ENCODE data around the gene HSPE1.
"Not testable (repeated sequence)": the region's sequence is repeated elsewhere in the genome, so short reads cannot be mapped to it uniquely, and the experiment has no call there.

HSPE1 gene

GRCh38 chr2:197498937-197499593, 1.1 kb upstream of the HSPE1 start:
- DNase-seq: peak; percentile 78

DNA sequence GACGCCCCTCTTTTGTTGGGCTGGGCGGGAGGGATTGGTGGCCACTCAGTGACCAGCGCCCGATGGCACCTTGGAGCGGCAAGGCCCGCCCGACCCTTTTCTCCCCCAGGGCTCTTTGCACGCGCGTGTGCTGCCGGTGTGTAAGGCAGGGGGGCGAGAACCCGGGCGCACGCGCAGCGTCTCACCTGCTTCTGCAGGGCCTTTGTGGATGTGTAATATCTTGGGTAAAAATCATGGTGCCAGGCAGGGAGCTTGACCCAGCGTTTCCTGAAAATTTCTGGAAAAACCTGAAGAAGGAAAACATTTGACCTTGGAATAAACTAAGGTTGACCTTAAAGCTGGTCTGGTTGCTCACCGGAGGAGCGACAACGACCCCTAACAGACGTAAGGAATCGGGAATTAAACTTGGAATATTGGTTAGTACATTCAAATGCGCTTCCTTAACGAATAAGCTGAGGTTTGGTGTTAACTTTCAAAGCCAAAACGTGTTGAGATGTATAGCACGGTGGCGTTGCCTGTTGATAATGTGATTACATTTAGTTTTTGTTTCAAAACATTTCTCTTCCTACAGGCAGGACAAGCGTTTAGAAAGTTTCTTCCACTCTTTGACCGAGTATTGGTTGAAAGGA, 438 bp downstream of the HSPE1 start:
- DNase-seq: no peak

DNA sequence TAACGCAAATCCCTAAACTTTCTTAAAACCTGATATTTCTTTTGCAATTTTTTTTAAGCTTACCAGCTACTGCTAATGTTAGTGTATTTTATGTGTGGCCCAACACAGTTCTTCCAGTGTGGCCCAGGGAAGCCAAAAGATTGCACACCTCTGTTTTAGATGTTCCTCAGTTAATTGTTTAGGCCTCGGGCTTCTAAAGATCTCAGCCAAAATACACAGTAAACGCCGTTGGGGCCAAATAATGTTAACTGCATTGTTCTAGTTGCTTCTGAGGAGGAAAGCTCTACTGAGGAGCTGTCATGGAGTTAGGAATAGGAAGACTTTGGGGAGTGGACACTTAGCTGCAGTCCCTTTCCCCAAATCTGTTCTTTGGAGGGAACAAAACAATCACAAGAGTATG, 2.0 kb downstream of the HSPE1 start:
- DNase-seq: no peak

DNA sequence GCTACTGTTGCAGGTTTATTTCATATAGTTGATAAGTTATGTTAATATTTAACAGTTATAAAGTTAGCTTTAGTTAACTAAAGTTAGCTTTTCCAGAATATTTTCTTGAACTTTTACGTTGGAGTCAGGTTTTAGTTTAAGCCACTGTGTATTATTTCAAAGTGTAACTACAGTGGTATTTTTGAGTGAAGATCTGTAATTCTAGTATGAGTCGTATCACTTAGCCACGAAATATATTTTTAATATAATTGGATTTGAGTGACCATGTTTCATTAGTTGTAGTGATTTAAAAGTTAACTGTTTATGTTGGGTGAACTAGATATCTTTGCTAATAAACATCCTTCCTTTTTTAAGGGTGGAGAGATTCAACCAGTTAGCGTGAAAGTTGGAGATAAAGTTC, 2.5 kb downstream of the HSPE1 start:
- DNase-seq: no peak

DNA sequence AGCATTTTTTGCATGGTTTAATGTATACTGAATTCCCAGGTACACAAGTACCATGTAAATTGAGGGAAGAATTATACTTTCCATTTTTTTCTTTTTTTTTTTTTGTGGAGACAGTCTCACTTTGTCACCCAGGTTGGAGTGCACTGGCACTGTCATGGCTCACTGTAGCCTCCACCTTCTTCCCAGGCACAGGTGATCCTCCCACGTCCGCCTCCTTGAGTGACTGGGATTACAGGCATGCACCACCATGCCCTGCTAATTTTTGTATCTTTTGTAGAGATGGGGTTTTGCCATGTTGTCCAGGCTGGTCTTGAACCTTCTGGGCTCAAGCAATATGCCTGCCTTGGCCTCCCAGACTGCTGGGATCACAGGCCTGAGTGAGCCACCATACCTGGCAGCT, 3.8 kb downstream of the HSPE1 start:
- no peak for DNase-seq

DNA sequence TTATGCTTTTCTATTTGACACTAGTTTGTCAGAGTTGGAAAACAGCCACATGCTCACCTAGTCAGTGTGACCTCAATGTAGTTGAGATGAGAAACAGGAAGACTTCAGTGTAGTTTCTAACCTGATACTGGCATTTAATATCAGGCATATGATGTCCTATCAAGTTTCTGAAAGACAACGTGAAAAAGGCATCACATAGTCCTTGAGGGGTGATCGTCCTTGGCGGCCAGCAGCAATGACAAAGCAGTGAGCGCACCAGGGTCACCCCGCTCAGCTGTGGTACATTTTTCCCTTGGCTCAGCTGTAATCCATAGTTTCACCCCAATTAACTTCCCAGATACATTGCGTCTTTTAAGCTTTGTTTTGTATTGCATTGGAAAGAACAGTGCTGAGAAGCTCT, 4.3 kb downstream of the HSPE1 start:
- no peak for DNase-seq

DNA sequence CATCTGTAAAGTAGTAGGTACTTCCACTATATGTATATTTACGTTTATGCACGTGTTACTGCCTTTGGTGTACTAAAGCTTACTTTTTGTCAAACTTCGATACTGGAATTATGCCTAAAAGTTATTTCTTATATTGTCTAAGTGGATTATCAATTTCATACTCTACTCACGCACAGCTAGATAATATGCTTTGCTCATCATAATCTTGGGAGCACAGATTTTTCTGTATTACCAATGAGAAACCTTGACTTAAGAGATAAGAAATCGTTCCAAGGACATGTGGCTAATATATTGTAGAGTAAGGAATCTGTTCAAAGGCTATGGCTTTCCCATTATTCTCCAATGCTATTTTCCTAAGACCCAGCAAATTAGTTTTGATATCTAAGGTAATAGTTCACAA, 6.5 kb downstream of the HSPE1 start:
- no peak for DNase-seq

DNA sequence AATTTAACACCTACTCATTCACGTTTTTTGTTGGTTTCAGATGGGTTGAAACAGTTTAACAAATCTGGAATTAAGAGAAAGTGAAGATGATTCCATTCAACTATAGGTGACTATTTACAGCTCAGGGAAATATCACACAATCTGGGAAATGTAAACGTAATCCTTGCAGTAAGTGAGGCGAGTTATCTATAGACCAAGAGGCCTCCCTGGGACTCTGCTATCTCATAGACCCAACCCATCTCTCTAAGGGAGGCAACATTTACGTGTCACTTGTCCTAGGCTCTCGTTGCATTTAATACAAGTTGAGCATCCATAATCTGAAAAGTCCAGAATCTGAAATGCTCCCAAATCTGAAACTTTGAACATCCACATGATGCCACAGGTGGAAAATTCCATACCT, 13.7 kb downstream of the HSPE1 start:
- DNase-seq: no peak

DNA sequence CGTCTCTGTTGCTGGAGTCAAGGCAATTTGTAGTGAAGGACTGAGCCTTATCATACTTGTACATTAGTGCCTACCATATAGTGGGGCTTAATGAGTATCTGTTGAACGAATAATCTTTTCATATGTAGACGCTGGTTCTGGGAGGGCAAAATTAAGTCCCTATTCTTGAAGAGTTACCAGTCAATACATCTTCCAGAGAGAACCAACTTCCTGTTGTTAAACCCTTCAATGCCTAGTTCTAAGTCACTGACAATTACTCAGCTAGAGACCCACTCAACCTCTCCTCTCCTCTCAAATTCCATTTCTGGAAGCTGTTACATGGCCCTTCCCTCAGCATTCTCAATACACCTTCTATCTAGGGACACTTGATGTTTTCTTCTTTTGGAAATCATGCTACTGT, 14.6 kb downstream of the HSPE1 start:
- DNase-seq: no peak

- DNase-seq: no peak
These were observed 15.1 kb downstream of the HSPE1 start for GRCh38 chr2:197515315-197515738.

DNA sequence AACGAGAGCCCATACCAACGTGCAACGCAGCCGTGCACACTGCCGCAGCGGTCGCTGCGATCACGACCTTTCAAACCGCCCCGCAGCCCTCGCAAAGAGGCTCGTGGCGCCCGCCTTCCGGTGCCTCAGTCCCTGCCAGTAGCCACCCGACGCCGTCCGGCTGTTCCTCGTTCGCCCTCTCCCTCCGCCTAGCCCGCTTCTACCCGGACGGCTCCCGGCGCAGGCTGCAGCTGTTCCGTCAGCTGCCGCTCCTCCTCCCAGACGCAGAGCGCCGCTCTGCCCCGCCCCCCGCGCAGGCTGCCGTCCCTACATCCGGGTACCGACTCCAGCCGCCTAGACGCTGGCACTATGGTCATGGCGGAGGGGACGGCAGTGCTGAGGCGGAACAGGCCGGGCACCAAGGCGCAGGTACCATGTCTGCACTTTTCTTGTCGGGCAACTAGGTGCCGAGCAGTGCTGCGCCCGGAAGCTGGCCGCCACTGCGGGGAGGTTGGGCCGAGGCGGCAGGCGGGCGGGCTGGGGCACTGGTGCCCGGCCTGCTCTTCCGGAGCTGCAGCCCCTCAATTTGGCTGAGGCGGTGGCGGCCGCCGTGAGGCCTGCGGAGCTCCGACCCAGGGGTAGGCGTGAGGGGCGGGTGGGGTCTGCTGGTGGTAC, 15.7 kb downstream of the HSPE1 start, which contains the start of gene MOB4:
TSS of gene MOB4 (plus strand) at position 328 of the 654 bp plus-strand sequence. CDS start at position 349, 21 bp downstream.
- peak; percentile 99 for DNase-seq

DNA sequence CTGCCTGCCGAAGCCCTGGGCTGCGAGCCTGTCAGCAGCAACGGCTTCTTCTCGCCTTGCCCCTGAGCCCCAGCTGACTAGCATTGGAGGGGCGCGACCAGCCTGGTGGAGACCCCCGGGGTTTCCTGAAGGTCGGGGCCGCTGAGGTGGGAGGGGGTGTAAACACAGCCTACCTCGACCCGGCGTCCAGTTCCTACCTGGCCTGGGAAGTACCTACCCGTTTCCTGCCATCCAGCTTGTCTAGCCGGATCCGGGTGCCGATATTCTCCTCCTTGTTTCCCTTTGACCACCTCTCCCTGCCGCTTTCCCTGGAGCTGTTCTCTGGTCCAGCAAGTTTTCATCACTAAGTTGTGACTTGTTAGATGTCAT, 16.2 kb downstream of the HSPE1 start:
- no peak for DNase-seq

DNA sequence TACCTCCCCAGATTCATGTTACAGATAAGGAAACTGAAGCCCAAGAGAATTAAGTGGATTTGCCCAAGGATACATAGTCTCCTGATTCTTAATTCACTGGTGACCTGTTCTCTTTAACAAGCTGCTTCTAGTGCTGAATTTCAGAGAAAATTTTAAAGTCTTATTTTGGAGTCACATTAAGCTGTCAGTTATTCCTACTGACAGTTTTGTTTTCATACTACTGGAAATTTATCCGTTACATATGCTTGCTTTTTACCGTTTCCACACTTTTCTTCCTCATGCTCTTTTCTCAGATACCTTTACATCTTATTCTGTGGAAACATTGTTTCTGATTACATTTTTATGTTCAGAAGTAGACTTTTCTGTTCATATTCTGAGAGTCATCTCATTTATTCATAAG, 17.0 kb downstream of the HSPE1 start:
- no peak for DNase-seq

DNA sequence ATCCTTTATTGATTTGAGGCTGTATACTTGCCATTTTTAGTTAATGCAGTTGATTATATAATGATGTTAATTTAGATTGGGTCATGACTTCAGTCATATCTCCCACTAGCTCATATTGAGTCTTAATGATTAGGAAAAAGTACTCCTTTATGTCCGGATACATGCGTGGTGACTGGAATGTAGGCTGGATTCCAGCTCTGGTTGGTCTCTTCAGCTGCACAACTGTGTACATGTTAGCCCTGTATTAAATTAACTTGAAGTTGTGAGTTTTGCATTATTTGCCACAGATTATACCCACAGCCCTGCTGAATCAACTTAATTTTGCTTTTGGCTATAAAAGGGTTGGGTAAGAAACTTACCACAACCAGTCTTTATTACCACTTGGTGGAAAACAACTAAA, 38.2 kb downstream of the HSPE1 start:
- DNase-seq: no peak

GRCh38 chr2:197539734-197540133, 39.6 kb downstream of the HSPE1 start:
- DNase-seq: no peak

GRCh38 chr2:197543206-197543605, 43.0 kb downstream of the HSPE1 start:
- no peak for DNase-seq

- no peak for DNase-seq
These were observed 47.2 kb downstream of the HSPE1 start for GRCh38 chr2:197547163-197547900.

DNA sequence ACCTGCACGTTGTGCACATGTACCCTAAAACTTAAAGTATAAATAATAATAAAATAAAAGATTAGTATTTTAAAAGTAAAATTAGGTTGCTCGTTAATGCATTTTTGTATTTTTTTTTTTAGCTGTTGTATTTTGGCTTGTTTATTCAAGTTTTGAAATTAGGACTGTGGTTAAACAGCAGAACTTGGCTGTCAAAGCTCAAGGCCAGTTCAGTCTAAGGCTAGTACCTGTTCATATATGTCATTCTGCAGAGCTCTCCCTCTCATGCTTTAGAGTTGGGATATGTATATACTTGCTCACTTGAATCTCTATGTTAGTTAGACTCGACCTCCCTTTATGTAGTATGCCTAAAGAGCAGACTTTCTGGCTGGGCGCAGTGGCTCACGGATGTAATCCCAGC, 48.4 kb downstream of the HSPE1 start:
- no peak for DNase-seq

DNA sequence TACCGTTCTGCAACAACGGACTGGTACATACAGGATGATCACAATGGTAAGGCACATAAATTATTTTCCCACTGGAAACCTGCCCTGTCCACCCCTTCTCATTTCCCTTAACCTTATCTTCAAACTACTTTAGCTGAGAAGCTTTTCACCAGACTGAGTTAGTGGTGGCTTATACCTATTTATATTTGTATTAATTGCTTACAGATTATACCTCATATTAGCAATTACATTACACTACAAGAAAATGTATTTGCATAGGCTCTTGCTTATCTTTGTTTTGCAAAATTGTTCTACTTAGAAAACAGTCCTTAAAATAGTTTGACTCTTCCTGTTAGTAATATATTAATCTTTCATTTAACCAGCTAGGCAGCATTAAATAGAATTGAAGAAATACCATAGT, 51.1 kb downstream of the HSPE1 start:
- DNase-seq: not testable (repeated sequence)

Measured in retina (tissue), 1 donor.